Endometrial microvascular endothelial cells (primary cell): Measurements from ENCODE around the gene RAD52. TPM values are rescaled to one million over a fixed set of nuclear protein-coding genes. Genes with fewer than 3 reads are reported as not detected.

ENCODE experiments used
- in situ Hi-C: cut with HindIII; loops from 2 replicates; pipeline ENCODE4 v1.10.0; 2017; ENCODE audit warnings: low sequenced_read_pairs, low pct_unique_long_range_greater_than_20kb; ENCODE audit errors: inconsistent ontology term
- total RNA-seq: library from RNA; depleted of rRNA; stranded (reverse); fragments of >200 nt; gene quantifications from one replicate; pipeline ENCODE4 v1.2.3, GENCODE V29; 2015; ENCODE audit errors: inconsistent ontology term

The RAD52 gene
- total RNA-seq, 1 donor from 2014 or later: 11.7 TPM

DNA sequence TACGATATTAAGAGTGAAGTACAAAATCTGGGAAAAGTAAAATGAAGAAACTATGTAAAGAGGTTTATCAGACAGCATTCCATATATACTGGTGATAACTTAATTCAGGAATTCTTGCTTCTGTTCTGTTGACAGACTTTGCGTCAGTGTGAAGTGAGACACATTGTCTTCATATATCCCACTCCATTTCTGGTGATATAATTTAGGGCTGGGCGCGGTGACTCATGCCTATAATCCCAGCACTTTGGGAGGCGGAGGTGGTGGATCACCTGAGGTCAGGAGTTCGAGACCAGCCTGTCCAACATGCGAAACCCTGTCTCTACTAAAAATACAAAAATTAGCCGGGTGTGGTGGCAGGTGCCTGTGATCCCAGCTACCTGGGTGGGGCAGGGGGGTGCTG lies 20.3 kb upstream of the RAD52 start:
- in situ Hi-C loops: no loop called here

DNA sequence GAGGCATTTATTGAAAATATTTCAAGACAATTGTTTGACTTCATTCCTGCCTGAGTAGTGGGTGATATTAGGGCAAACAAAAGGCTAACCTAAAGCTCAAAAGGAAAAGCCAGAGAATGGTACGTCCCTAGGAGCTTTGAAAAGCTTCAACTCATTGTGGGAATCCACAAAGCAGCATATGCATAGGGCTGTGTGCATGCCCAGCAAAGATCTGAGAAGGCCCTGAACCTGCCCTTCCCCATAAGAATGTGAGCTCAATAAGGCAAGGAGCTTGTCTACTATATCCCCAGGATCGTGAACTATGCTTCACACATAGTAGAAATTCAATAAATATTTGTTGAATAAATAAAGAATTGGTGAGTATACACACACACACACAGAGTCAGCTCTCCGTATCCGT lies 19.1 kb upstream of the RAD52 start:
- in situ Hi-C loops: no loop called here

DNA sequence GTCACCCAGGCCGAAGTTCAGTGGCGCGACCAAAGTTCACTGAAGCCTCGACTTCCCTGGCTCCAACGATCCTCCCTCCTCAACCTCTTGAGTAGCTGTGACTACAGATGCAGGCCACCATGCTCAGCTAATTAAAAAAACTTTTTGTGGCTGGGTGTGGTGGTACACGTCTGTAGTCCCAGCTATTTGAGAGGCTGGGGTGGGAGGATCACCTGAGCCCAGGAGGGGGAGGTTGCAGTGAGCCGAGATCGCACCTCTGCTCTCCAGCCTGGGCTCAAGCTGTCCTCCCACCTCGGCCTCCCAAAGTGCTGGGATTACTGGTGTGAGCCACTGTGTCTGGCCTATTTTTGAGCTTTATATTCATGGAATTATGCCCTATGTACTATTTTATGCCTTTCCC lies 18.1 kb upstream of the RAD52 start:
- in situ Hi-C loops: no loop called here

DNA sequence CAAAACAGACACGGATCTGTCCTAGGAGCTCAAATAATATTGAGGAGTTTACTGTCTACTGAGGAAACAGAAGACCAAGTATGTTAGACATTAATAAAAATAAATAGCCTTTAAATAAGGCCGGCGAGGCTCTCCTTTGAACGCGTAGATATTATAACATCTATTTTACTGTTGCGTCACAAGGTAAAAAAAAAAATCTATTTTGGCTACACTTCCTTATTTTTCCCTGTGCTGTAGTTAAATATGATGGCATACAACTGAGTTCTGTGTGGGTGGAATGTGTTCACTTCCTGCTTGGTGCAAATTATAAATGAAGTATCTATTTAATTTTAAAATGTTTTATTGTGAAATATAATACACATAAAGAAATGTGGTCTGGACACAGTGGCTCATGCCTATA lies 17.2 kb upstream of the RAD52 start:
- in situ Hi-C loops: no loop called here

DNA sequence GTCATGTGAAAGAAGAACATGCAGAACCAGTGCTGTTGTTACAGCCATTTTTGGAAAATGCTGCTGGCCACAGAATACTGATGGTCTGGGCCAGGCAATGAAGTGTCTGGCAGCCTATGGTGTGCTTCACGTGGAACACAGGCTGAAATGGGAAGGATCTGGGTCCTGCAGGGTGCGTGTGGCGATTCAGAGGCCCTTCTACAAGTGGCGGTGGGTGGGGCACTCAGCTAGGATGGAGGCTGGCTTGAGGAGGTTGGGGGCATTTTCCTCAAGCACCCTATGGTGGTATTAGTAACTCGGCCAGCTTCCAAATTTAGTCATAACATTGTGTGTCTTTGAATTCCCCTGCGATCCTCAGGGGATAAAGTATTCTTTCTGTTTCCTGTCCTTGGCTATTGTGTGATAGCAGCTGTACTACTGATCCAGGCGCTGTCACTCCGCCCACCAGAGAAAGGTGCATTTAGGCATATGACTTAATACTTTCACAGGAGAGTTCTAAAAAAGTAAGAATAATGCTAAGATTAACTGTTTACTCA lies 9.2 kb upstream of the RAD52 start:
- in situ Hi-C loops: no loop called here

DNA sequence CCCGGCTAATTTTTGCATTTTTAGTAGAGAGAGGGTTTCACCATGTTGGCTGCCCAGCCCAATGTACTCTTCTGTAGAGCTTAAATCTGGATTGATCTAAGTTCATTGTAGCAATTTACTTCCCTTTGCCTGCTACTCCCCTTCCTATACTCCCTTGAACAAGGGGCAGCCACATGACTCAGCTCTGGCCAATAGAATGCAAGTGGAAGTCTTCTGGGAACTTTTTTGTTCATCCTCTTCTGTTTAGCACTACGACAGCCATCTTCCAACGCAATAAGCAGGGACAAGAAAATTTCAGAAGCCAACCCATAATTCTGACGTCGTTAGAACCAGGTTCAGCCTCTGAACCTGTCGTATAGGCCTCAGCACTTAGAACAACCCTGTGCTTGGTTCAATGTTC lies 6.4 kb upstream of the RAD52 start:
- in situ Hi-C loops: no loop called here

DNA sequence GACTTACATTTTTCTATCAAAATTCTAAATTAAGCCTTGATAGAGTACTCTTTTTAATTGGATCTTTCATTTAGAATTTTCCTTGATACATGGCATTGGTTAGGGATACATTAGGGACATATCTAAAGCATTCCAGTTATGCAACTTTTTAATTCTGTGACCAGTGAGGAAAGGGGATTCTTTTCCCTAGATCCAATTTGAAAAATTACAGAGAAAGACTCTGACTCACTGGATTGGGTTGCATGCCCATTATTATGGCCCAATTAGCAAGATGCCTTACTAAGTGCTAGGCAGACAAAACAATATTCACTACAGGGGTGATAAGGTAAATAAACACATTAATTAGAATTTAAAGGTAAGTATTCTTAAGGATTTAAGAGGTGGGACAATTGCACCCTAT lies 5.2 kb upstream of the RAD52 start:
- in situ Hi-C loops: no loop called here

DNA sequence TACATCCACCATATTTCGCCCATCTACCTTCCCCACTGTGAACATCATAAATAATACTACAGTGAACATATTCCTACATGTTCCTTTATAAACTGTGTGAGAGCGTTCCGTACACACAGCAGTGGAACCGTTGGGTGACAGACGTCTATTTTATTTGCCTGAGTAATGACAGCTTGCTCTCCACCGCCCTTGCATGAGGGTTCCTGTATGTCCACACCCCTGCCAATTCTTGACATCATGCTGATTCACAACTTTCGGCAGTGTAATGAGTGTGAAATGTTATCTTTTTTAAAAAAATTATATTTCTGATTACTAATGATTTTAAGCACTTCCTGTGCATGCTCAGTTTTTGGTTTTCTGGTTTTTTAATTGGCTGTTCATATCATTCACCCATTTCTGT lies 4.3 kb upstream of the RAD52 start:
- in situ Hi-C loops: no loop called here

DNA sequence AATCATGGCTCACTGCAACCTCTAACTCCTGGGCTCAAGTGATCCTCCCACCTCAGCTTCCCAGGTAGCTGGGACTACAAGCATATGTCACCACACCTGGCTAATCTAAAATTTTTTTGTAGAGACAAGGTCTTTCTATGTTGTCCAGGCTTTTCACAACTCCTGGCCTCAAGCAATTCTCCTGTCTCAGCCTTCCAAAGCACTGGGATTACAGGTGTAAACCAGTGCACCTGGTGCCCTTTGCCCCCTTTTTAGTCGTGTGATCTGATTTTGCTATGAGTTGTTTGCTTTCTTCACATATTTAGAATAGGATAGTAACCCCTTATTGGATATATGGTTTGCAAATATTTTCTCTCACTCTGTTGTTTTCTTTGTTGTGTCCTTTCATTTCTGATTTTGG lies 1.7 kb upstream of the RAD52 start:
- in situ Hi-C loops: no loop called here

DNA sequence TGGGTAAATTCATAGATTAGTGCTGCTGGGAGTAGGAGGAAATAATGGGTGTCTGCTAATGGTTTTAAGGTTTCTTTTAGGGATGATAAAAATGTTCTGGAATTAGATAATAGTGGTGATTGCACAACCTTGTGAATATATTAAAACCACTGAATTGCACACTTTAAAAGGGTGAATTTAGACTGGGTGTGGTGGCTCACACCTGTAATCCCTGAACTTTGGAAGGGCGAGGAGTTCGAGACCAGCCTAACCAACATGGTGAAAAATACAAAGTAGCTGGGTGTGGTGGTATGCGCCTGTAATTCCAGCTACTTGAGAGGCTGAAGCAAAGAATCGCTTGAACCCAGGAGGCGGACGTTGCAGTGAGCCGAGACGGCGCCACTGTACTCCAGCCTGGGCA lies 1.3 kb downstream of the RAD52 start:
- in situ Hi-C loops: loop anchor here (25.0 kb wide), 1 partner anchor 164 kb away; no protein-coding TSS in a partner anchor

DNA sequence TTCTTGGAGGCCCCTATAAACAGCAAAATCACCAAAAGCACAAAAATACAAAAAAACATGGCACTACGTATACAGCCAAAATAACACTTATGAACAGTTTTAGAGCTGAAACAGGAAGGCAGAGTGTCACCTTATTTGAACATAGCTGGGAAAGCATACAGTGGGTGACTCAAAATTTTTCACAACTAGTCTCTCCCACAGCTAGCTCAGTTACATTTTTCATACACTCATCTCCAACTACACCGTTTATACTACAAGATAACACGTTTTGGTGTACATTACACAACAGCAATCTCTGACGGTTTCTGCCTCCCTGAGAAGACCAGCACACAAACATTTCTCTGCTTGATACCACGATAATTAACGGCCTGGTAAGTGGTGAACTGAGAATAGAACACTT lies 2.9 kb downstream of the RAD52 start:
- in situ Hi-C loops: loop anchor here (25.0 kb wide), 1 partner anchor 166 kb away; no protein-coding TSS in a partner anchor

DNA sequence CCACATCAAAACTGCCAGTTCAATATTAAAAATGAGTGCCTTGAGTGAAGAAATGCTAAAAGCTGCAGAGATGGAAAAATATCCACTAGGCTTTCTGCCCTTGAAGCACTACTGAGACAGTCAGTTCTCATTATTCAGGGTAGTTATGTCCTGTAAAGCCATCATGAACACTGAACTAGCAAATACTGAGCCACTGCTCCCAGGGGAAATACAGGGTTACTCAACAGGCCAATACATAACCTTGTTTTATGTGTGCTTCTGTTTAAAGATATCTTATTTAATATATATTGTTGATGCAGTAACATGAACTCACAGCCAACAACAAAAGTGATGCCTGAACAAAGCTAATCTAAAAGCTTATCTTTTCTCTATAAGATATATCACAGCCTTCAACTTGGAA lies 3.3 kb downstream of the RAD52 start:
- in situ Hi-C loops: loop anchor here (25.0 kb wide), 1 partner anchor 166 kb away; no protein-coding TSS in a partner anchor

DNA sequence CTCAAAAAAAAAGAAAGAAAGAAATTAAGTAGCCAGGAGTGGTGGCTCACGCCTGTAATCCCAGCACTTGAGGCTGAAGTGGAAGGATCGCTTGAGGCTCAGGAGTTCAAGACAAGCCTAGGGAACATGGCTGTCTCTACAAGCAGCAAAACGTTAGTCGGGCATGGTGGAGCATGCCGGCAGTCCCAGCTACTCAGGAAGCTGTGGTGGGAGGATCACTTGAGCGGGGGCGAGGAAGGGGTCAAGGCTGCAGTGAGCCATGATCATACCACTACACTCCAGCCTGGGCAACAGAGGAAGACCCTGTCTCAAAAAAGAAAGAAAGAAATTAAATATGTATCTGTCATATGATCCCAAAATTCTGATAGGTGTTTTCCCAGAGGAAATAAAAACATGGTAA lies 5.3 kb downstream of the RAD52 start:
- in situ Hi-C loops: loop anchor here (25.0 kb wide), 1 partner anchor 168 kb away; no protein-coding TSS in a partner anchor

DNA sequence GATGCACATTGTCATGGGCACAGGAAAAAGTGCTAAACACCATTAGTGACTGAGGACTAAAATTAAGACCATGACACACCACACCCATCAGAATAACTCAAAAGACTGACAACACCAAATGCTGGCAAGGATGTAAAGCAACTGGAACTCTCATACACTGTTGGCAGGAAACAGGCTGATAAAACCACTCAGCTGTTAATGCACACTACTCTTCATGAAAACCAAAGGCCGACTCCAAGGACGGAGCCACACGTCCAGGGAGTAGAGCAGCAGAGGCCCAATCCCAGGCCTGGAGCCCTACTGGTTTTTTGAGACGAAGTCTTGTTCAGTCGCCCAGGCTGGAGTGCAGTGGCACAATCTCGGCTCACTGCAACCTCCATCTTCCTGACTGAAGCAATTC lies 6.4 kb downstream of the RAD52 start:
- in situ Hi-C loops: loop anchor here (25.0 kb wide), 1 partner anchor 169 kb away; no protein-coding TSS in a partner anchor

DNA sequence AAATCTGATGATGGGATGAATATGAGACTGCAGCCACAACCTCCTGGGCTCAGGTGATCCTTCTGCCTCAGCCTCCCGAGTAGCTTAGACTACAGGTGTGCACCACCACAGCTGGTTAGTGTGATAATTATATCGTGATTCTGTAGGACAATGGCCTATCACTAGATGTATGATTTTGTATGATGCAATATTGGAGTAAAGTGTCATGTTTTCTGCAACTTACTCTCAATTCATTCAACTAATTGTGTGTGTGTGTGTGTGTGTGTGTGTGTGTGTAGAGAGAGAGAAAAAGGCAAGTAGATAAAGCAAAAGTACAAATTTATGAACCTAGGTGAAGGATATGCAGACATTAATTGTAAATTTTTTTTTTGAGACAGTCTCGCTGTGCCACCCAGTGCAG lies 10.7 kb downstream of the RAD52 start:
- in situ Hi-C loops: loop anchor here (25.0 kb wide), 1 partner anchor 173 kb away; no protein-coding TSS in a partner anchor

DNA sequence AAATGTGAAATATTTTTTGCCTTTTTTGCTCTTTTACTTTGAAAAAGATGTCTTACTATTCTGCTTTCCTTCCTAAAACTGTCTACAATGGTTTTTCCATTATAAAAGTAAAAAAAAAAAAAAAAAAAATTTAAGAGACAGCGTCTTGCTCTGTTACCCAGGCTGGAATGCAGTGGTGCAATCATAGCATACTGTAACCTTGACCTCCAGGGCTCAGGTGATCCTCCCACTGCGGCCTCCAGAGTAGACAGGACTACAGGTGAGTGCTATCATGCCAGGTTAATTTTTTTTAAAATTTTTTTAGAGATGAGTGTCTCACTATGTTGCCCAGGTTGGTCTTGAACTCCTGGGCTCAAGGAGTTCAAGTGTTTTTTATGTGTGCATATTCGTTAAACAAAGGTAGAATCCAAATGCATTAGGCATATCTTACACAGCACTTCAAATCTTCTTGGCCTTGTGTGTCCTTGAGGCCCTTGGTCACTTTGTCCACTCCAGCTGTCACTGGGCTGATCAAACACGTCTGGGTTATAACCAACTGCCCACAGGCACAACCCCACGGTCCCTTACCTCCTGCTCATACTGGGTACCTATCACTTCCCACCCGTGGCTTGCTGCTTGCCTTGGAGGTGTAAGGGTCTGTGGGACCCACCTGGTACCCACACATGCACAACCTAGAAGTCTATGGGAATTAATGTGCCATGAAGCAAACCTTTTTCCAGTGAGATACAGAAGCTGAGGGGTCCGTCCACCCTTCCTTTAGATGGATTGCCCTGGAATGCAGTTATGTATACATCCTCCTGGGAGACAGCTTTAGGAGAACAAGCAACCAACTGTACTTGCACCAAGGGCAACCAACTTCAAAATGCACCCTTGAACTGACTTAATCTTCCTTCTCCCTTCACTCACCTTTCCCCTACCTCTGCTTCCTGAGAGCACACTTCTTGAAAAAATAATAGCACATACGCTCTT lies 12.8 kb downstream of the RAD52 start:
- in situ Hi-C loops: loop anchor here (25.0 kb wide), 1 partner anchor 176 kb away; no protein-coding TSS in a partner anchor

DNA sequence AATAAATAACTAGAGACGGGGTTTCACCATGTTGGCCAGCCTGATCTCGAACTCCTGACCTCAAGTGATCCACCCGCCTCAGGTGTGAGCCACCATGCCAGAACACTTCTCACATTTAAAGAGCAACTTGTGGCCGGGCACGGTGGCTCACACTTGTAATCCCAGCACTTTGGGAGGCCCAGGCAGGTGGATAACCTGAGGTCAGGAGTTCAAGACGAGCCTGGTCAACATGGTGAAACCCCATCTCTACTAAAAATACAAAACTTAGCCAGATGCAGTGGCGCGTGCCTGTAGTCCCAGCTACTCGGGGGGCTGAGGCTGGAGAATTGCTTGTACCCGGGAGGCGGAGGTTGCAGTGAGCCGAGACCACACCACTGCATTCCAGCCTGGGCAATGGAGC lies 13.6 kb downstream of the RAD52 start:
- in situ Hi-C loops: loop anchor here (25.0 kb wide), 1 partner anchor 176 kb away; no protein-coding TSS in a partner anchor

DNA sequence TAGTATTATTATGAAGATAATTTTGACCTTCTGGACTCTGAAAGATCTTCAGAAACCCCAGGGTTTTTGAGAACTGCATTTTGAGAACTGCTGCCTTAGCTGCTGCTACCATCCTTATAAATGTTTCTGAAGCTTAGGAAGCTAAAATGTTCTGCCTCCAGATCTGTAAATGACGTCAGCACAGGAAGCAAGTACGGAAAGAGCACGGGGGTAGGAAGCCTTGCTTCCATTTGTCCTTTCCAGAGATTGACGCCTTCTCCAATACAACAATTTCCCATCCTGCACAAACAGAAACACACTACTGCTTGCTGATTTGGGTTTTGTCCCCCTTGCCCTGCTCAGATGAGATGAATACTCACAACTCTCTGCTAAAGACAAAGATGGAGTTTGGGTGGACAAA lies 17.9 kb downstream of the RAD52 start:
- in situ Hi-C loops: loop anchor here (25.0 kb wide), 1 partner anchor 181 kb away; no protein-coding TSS in a partner anchor

DNA sequence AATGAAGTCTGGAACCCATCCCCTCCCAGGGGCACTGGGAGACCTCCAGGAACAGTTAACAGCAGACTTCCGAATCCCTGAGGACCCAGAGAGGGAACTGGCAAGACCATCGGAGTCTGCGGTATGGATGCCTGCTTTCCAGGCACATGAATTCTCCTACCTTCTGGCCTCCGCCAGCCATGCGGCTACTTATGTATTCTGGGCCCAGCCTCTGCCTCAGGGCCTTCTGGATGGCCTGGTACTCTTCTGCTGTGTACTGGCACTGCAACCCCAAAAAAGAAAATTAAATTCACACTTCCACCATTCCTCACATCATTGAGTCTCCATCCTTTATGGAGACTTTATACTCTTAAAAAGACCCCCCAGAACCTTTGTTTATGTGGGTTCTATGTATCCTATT lies 18.4 kb downstream of the RAD52 start:
- in situ Hi-C loops: loop anchor here (25.0 kb wide), 1 partner anchor 181 kb away; no protein-coding TSS in a partner anchor

DNA sequence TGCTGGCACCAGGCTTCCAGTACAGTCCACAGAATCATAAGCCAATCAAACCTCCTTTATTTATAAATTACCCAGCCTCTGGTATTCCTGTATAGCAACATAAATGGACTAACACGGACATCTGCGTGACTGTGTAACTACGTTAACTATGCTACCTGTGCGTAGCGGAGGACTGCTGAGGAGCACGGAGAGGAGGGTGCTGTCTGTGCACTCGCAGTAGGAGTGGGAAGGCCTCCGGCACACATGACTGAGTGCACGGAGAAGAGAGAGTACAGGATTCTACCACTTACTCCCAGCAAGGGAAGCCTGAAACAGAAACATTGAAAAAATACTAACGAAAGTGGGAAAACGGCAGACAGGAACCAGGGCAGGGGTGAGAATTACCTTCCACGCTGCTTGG lies 22.9 kb downstream of the RAD52 start:
- in situ Hi-C loops: loop anchor here (25.0 kb wide), 1 partner anchor 186 kb away; no protein-coding TSS in a partner anchor
